NAMALWA (cell line): ENCODE measurements around the gene CAMK1D.

Source experiments
- DNase-seq: peaks from one replicate; pipeline ENCODE4 v3.0.0-alpha.2; 2015; ENCODE audit warnings: low spot score

The CAMK1D gene

DNA sequence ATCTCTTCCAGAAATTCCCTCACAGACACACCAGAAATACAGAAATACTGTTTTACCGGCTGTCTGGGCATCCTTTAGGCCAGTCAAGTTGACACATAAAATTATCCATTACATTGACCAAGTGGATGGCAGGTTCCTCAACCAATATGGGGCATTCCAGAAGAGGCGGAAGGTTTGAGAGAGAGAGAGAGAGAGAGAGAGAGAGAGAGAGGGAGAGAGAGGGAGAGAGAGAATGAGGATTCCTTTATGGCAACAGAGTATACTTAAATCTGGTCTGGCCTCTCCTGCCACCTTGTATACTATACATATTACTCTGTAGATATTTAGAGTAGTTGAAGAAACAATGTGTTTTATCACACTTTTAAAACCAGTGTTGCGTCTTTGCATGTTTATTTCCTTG is 214.1 kb downstream of the CAMK1D start:
- DNase-seq, result no peak

DNA sequence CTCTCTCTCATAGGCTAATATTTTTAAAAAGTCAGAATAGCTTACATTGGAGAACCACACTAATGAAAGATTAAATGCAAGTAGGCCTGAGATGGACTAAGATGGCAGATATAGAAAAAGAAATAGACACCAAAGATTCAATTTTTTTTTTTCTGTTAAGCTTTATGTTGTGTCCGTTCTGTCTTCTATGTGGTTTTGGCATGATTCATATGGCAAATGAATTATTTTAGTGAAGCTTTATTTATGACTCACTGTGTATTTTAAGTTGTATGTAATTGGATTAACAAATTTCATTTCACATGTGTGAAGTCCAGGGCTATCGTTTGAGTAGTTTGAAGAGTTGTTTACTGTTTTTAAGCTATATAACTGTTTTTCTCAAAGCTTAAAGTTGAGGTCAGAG is 214.8 kb downstream of the CAMK1D start:
- DNase-seq, result no peak

DNA sequence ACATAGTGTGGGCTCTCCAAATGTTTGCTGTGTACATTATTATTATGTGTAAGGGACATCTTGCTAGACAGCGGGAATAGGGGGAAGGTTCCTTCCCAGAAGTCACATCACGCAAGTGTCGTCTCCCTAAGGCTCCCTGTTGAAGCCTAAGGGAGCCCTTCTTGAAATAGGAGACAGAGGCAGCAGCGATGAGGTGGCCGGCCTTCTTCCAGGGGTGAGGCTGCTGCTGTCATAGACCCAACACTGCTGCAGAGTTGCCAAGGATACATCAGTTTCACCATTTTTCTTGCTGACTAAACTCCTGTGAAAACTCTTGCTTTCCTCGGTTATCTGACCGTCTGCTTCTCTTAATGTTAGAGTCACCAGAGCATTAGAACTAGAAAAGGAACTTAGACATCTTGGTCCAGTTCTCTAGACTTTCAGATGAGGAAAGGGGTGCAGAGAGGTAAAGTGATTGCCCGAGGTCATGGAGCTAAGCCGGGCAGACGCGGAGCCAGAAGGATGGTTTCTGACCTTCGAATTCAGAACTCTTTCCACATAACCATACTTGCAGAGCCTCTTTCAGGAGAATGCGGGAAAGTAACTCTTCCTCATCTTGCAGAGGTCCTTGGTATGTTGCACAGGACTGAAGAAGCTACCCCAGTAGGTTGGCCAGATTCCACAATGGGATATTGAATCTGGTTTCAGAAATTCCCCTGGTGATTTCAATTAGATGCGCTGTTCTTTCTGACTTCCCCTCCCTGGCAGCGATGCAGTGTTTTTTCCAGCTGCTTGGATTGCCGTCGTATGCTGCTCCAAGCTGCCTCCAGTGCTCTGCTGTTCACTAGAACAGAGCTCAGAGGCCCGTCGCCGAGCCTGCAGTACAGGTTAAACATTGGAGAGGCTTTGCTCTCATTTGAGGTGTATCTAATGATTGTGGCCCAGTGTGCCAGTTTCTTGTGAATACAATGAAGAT is 217.1 kb downstream of the CAMK1D start:
- DNase-seq, result no peak

DNA sequence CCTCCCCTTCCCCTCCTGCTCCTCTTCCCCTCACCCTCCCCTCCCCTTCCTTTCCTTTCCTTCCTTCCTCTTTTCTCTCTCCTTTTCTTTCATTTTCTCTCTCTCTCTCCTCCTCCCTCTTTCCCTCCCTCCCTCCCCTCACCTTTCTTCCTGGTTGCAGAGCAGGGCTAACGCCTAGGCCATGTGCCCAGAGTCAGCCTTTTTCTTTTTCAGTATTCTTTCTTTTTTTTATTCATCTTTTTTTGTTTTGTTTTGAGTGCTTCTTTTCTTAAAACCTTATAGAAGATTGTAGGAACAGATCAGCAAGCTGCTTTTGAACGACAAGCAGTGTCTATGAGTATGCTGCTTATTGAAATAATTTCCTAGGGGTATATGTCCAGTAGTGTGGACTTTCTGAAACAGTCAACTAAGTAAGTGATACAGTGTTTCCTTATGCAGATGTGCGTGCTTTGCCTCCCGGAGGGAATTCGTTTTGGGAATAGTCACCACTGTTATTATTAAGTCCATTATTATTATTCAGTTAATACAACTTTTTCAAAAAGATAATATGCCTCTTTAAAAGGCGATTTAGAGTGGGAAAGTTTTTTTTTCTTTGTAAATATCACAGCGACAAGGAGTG is 219.2 kb downstream of the CAMK1D start:
- no peak for DNase-seq

DNA sequence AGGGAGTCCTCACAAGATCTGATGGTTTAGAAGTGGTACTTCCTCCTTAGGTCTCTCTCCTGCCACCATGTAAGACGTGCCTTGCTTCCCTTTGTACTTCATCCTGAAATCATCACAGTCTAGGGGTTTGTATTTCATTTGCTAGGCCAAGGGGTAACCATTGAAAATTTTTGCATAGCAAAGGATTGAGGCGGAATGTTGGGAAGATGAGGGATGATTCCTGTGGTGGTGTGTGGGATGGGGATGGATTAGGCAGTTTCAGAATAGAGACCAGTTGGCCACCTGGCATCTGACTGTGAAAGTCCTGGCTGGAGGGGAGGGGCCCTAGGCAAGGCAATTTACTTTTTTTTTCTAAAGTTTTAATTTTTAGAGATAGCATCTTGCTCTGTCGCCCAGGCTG is 222.9 kb downstream of the CAMK1D start:
- no peak for DNase-seq

DNA sequence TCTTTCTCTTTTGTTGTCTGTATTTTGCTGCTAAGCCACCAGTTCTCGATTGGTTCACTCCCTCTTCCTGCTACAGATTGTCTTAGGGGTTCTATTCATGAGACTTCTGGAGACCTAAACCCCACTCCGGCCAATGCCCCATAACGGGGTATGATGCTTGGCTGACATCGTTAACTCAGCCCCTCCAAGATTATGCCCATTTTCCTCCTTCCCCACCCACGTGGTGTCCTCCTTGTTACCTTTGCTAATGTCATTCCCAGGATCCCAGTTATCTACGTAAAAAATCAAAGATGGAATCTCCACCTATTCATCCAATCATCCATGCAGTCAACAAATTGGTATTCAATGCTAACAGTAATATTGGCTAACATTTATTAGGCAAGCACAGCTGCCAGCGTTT is 228.3 kb downstream of the CAMK1D start:
- DNase-seq, result no peak

DNA sequence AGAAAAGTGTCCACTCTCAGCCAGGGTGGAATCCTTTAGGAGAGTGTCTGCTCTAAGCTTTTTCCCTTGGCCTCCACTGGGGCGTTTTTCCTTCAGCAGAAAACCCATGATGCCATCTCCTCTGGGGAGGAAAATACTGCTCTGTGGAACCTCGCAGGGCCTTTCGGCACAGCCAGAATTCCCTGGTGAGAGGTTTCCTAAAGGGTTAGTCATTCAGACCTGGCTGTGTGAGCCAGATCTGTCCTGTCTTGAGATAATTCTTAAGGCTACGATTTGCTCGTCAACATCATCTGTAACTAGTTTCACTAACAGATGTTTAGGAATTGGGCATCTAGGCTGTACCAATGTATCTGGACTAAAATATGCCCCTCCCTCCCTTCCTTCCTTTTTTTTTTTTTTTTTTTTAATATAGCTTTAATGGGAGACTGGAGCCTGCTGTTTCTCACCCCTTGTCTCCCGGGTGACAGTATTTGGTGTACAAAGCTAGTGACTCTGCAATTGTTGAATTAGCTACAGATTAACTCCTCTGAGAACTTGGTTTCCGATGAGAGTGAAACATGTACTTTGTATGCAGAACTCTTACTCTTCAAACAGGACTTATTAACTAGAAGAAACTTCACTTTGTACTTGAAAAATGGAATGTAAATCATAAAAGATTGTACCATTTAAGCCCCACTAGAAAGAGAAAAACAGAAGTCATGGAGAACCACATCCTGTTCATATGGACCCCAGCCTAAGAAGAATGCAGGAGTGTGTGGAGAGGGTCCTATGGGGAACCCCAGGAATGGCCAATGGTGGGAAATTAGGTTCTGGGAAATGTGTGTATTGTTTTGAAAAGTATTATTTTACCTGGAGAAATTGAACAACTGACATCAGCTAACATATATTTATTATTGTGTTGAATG is 230.9 kb downstream of the CAMK1D start:
- DNase-seq, result no peak

DNA sequence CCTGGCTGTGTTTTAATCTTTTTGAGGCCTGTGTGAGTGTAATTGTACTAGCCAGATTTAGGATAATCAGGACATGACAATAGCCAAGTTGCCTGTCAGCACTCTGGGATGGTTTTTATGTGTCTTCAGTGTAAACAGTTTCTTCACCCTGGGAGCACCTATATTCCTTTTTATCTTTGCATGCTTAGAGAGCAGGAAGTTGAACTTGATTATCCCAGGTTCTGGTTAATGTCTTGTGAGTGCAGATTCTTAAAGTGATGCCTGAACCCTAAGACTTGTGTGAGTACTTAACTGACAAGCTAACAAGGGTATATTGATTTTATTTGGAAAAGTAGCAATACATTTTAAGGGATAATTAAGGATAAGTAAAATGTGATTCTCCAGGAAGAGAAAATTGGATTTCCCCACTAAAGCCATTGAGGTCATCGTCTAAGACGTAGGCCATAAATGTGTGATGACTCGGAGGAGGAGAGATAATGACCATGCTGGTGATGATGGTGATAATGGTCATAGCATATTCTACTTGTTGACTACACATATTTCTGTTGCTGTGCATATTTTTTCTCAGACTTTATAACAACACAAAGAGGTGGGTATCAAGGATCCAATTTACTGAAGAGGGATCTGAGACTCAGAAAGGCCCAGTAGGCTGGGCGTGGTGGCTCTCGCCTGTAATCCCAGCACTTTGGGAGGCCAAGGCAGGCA is 234.7 kb downstream of the CAMK1D start:
- no peak for DNase-seq

DNA sequence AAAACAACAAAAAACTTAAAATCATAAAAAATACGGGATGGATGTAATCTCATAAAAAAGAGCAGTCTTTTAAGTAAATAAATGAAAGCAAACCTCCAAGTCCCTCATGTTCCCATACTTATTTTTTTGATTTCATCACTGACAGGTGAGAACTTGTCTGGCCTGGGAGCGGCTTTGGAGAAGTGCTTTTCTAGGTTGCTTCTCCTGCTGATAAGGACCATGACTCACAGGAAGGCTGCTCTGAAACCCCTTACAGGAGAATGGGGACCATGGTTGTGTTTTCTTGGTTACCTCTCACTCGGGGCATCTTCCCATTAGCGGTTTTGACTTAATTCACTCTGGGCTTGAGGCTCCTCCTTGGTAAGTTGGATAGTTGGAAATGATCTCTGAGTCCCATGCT is 237.4 kb downstream of the CAMK1D start:
- DNase-seq, result no peak

DNA sequence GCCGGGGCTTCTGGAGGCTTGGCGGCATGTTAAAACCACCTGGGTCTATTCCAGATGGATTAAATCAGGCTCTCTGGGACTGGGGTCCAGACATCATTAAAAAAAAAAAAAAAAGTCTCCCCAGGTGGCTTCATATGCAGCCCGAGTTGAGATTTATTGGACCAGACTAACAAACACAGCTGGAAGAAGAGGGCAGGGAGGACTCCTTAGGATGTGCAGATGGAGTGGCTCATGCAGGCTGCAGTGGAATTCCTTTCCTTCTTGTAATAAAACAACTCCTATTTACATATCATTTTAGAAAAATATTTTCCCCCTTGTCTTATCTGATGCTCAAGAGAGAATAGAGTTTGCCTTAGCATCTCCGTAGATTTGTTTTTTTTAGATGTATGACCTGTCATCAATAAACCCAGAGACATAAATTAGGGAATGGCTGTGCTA is 238.1 kb downstream of the CAMK1D start:
- no peak for DNase-seq

DNA sequence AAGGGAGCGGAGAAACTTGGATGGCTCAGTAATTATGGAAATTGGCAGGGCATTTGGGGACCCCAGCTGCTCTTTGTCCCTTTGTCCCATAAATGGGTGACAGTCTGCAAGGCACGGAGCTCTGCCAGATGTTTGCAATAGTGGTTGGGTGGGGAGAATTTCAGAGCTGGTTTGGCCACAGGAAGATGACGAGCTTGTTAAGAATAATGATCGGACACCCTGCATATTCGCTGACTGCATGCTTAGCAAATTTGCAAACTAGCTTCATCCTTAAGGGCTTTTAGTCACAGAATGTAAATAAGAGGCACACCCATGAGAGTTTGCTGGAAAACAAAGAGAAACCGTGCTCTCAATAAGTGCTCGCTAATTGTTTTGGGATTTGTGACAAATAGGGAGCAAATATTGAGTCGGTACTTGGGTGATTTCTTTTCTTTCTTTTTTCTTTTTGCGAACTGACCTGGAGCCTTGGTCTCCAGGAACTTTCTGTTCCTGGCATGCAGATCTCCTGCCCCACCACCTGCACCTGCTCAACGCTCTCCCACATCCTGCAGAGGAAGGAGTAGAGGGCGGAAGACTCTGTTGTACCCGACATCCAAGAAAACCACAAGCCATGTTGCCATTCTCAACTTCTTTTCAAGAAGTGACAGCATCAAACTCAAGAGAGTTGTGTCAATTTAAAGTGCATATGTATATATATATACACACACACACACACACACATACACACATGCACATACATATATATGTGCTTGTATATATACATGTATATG is 238.9 kb downstream of the CAMK1D start:
- DNase-seq, result no peak

DNA sequence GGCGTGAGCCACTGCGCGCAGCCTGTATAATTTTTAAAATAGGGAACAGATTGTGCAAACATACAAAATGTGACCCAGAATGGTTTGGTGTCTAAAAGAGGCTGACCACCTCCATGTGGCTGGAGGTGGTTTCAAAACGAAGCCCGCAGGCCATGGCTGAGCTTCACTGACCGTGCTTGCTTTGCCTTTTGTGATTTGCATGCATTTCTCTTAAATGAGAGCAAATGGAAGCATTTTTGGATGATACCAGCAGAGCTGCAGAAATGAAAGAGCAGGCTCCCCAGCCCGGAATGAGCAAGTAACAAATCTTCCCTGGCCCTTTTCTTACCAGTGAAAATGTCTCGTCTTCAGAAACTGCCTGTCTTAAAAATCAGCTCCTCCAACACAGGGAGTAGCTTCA is 239.9 kb downstream of the CAMK1D start:
- no peak for DNase-seq

DNA sequence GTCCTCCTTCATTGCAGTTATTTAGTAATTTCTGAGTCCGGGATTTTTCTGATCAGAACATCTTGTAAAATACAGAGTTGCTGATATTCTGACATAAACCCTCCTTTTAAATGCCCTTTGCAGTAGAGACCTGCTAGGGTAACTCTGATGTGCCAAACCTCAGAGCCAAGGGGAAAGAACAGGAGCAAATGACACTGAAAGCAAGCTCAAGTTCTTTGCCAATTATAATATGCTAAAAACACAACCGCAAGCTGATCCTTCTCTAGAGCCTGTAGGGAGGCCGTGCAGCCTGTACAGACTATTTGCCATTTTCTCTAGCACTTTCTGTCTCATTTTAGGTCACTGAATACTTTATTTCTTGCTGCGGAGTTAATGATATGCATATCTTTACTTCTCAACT is 240.4 kb downstream of the CAMK1D start:
- DNase-seq, result no peak

DNA sequence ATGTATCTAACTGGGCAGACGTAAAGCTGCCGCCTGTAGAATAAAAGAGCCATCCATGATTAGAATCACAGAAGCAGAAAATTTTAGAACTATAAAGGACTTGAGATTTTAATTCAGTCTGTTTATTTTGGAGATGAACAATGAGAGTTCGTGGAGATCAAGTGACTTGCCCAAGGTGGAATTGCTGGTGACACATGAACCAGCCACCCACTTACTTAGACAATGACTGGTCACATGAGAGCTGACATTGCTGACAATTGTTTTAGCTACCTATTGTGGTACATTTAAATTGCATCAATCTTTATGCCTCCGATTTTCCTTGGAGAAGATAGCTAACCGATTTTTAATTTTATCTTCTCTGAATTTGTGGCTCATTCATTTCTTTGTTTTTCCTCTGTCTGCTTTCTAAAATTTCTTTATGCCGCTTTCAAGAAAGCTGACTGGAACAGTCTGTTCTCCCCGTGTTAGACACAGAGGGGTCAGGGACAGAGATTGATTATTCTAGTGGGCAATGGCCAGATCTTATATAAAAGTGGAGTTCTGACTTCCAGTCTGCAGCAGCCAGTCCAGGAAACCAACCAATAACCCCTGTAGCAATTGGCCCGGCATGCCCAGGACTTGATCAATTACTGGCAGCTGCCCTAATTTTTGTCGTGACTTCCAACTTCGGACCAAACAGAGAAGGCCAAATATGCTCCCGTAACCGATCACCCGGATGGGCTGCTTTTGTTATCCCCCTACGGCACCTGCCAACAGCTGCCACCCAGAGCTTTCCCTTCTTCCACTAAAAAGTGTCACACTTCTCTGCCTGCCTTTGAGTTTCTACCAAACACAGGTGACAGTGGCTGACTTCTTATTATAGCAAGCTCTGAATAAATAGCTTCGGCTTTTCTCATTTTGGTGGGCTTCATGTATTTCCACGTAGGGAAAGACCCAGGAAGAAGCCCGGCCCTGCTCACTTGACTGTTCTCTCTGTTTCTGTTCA is 241.6 kb downstream of the CAMK1D start:
- no peak for DNase-seq

DNA sequence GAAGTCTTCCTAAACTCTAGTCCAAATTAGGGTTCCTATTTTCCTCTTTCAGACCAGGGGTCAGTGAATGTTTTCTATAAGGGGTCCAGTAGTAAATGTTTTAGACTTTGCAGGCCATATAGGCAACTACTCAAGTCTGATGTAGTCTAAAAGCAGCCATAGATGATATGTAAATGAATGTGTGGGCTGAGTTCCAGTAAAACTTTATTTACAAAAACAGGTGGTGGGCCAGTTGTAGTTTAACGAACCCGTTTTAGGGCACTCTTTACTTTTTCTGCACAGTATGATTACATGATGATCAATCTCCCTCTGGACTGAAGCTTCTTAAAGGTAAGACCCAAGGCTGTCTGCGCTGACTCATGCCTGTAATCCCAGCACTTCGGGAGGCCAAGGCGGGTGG is 243.6 kb downstream of the CAMK1D start:
- no peak for DNase-seq

DNA sequence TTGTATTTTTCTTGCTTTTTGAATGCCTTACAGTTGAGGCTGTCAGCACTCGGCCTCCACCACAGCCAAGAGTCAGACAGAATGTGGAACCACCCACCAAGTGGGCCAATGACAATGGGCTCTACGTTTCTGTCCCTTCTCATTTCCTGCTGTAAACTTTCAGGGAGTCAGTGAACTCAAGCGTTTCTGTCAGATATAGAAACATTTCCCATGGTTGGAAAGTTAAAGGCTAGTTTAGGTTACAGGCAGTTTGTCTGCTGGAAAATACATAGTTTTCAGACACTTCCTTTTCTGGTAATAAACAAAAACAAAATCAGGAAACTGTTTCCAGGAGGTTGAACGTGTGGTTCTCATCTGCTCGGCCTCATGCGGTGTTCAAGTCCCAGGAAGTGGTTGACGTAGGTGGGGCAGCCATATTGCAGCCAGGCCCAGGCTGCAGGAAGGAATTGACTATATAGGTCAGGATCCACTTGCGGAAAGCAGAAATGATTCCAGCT is 245.1 kb downstream of the CAMK1D start:
- no peak for DNase-seq

DNA sequence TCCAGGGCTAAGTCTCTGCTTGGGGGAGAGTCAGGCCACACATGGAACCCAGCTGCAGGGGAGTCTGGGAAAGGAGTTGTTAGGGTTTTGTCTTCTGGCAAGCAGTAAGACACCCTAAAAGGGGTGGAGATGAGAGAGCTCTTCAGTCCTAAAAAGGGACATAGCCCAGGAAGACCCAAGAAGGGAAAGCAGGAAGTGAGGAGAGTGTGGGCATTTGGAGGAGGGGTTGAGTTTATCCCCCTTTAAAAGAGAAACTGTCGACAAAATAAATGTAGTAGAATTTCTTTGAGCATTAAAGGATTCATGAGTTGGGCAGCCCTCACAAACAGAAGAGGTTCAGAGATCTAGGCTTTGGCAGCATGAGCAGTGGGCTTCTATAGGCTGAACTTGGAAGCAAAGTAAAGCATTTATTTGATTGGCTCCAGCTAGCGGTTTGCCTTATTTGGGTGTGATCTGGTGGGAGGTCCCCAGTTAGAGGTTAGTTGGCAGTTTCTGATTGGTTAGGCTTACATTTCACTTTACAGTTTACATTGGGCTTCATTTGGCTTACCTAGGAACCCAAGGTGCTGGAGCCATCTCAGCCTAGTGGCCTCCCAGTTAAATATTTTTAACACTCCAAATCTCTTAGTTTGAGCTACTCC is 246.7 kb downstream of the CAMK1D start:
- no peak for DNase-seq

DNA sequence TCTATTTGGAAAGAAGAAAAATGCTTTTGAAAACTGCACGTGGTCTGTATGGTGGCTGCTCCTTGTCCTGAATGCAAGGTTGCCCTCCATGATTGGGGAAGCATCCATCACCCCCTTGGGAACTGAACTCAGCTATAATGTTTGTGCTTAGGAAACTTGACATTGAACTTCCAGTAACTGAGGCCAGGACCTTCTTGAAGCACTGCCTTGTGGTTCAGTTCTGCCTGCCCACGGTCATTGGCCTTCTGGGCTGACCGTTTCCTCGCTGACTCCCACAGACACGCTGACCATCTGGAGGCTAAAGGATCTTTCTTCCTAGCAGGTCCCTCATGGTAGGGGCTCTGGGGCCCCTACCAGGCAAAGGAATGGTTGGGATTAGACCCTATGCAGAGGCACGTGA is 247.8 kb downstream of the CAMK1D start:
- DNase-seq, result no peak
